Measurements from ENCODE around the gene ENTPD2.
"Not testable (repeated sequence)": the region's sequence is repeated elsewhere in the genome, so short reads cannot be mapped to it uniquely, and the experiment has no call there.

The ENTPD2 gene

DNA sequence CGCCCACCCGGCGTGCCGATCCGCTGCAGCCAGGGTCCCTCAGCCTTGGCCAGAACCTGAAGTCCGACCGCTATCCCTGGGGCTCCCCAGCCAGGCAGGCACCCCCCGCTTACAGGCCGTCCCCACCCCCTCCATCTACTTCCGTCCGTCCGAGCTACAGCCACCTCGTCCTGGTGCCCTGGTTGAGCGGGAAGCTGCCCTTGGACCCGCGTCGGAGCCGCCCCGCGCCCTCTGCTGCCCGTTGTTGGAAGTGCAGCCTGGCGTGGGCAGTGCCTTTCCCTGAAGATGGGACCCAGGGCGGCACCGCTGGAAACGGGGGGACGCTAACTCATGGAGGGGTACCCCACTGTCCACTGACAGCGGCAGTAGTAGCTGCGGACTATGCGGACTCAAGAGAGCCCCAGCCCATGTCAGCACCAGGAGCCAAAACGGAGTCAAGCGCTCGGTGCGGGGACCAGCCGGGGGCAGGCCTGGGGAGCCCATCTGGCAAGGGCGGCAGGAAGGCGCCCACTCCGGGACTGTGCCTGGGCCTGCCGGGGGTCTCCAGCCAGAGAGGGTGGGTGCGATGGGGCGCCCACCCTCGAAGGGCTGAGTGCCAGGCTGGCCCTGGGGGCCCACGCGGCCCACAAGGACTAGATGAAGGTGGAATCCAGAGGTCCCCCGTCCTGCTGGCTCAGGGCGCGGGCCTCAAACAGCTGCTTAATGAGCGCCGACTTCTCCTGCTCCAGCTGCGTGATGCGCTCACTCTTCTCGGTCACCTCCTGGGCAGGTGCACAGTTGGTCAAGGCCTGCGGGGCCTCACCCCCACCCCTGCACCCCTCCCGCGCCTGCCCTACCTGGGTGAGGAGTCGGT is 10.4 kb upstream of the ENTPD2 start:
- DNase-seq (ENCODE audit: low read depth in 2 of 2) = no peak

DNA sequence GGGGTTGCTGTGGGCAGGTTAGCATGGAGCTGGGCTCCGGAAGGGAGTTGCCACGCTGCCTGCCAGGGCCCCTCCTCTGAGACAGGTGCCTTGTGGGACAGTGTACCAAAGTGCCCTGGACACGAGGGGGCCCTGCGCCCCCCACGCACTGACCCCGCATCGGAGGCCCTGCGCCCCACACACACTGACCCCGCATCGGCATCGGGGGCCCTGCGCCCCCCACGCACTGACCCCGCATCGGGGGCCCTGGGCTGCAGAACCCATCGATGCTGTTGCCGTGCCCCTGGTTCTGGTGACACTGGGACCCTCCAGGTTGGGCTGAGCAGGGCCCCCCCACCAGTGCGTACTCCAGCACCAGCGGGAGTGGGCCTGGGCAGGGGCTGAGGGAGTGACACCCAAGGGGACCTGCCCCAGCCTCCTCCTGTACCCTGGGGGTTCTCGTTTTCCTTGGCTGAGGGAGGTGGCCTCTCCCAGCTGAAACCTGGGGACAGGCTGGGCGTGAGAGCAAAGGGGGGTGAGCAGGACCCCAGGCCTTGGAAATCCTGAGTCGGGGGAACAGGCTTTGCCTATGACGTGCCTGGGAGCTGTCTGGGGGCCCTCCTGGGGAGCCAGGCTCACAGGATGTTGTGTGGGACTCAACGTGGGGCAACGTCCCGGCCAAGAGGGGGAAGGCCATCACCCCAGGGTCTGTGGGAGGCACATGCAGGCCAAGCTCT is 9.6 kb upstream of the ENTPD2 start:
- no peak for DNase-seq (ENCODE audit: low read depth in 2 of 2)

DNA sequence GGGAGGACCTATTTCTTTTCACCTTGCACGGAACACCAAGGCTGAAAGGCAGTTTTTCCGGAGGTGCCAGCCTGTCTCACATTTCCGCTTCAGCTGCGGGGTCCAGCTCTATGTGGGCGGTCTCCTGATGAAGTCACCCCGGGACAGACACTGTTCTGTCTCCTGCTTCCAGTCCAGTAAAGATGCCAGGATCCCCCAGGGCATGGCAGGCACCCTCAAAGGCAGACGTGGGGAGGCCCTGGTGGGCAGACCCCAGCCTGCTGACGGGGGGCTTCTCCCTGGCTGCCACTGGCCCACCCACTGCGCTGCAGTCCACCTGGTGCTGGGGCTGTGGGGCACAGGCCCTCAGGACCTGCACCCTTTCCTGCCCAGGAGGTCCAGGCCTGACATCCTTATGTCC is 8.9 kb upstream of the ENTPD2 start:
- DNase-seq (ENCODE audit: low read depth in 2 of 2) = not testable (repeated sequence)

DNA sequence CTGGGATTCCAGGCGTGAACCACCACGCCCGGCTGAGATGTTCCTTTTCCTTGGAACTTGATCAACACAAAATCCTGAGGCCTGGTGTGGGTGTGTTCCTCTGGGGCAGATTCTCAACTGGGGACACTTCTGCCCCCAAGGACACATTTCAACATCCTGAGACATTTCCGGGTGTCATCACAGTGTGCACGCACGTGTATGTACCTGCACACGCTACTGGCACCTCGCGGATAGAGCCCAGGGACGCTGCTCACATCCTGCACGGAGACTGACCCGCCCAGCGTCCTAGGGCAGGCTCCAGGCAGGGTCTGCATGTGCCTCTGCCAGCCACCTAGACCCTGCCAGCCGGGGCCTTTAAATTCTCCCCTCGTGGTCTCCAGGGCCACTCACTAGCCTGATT is 8.5 kb upstream of the ENTPD2 start:
- DNase-seq (ENCODE audit: low read depth in 2 of 2) = no peak

DNA sequence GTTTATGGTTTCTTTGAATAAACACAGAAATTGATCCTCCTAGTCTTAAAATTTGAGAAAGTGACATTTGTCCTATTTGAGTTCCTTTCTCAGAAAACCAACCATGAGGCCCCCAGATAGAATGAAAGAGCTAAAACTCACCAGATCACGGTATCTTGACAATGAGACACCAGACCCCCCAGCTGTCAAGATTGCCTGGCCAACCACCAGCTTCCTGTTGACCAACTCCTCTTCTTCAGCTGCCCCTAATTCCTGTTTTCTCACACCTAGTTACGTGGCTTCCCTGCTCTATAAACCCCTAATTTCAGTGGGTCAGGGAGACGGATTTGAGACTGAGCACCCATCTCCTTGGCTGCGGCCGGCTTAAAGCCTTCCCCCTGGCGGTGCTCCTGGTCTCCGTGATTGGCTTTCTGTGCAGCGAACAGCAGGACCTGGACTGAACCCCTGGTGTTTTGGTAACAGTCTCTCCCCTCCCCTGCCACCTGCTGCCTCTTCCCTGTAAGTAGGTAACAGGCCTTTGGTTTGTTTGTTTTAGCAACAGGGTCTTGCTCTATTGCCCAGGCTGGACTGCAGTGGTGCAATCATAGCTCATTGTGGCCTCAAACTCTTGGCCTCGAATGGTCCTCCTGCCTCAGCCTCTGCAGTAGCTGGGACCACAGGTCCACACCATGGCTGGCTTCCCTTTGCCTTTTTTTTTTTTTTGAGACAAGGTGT is 4.8 kb upstream of the ENTPD2 start:
- DNase-seq (ENCODE audit: low read depth in 2 of 2) = no peak

DNA sequence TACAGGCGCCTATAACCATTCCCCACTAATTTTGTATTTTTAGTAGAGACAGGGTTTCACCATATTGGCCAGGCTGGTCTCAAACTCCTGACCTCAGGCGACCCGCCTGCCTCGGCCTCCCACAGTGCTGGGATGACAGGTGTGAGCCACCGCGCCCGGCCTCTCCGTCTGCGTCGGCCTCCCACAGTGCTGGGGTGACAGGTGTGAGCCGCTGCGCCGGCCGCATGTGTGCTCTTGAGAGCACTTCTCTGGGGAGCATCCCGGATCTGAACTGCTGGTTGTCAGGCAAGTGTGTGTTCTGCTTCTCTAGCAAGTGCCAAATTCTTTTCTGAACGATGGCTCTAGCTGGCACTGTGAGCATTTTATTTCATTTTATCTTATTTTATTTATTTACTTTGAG is 3.7 kb upstream of the ENTPD2 start:
- DNase-seq (ENCODE audit: low read depth in 2 of 2) = no peak

DNA sequence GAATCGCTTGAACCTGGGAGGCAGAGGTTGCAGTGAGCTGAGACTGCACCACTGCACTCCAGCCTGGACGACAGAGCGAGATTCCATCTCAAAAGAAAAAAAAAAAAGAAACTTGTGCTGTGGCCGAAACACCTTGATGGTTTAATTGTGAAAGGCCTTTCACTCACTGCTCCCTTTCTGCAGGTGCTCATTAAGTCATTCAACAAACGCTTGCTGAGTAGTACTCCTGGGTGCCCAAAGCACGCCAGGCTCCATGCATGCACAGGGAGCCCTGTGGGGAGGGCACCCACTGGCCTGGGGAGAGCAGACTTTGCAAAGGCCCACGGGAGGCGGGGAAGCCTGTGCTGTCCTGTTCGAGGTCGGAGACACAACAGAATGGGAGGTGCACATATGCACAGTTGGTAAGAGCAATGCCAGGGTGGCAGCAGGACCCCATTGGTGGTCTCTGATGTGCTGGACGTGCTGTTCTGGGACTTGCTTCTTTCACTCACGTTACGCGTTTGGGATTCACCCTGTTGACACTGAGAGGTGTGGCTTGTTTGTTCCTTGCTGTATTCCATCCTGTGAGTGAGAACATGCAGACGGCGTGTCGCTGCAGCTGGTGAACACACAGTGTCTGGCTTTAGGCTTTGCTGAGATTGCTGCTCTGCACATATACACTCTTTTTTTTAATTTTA is 3.0 kb upstream of the ENTPD2 start:
- DNase-seq (ENCODE audit: low read depth in 2 of 2) = no peak

DNA sequence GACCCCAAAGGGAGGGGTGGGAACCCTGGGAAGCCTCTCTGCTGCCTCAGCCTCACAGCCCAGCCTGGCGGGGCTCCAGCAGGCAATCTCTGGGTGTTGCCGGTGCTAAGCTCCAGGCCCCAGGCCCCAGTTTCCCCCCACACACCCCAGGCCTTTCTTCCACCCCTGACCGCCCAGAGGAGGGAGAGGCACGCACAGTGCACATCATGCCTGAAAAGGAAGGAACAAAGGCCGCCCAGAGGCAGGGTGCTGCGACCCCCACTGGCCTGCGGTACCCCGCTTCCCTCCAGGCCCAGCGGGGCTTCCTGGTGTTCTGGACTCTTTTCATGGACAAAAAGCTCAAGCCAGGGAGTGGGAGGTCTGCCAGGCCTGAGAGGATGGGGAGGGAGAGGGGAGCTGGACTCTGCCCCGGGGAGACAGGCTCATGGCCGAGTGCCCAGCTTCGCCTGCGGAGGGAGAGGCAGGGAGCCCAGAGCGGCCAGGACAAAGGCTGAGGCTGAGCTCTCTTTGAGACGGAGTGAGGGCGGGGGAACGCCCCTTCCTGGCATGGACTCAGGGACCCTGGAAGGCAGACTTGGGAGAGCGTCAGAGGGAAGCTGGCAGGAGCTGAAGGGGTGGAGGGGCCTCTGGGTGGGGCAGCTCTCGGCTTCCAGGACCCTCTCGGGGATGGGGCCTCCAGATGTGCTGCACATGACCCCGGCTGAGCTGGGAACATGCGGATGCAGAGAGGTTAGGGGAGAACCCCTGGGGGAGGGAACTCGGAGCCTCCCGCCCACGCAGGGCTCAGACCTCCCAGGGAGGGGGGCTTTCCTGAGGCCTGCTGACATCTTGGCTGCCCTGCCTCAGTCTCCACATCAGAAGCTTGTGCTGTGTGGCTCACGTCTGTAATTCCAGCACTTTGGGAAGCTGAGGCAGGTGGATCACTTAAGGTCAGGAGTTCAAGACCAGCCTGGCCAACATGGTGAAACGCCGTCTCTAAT is 1.8 kb upstream of the ENTPD2 start:
- no peak for DNase-seq (ENCODE audit: low read depth in 2 of 2)

DNA sequence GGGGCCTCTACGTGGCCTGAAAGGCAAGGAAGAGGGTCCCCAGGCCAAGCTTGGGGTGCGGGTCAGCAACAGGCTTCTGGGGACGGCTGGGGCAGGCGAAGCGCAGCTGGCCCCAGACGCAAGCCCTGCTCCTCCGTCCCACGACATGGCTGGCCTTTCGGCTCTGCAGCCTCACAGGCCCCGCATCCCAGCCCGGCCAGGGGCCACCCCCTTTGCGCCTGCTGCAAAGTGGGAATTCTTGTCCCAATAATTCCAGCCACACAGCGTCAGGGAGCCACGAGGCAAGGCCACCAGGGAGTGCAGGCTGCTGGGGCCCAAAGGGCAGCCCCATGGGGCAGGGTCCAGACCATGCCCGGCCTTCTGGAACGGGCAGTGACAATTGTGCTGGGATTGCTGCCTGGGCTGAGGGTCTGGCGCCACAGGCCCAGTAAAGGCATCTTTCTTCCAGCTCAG is 1.1 kb upstream of the ENTPD2 start:
- DNase-seq (ENCODE audit: low read depth in 2 of 2) = no peak

DNA sequence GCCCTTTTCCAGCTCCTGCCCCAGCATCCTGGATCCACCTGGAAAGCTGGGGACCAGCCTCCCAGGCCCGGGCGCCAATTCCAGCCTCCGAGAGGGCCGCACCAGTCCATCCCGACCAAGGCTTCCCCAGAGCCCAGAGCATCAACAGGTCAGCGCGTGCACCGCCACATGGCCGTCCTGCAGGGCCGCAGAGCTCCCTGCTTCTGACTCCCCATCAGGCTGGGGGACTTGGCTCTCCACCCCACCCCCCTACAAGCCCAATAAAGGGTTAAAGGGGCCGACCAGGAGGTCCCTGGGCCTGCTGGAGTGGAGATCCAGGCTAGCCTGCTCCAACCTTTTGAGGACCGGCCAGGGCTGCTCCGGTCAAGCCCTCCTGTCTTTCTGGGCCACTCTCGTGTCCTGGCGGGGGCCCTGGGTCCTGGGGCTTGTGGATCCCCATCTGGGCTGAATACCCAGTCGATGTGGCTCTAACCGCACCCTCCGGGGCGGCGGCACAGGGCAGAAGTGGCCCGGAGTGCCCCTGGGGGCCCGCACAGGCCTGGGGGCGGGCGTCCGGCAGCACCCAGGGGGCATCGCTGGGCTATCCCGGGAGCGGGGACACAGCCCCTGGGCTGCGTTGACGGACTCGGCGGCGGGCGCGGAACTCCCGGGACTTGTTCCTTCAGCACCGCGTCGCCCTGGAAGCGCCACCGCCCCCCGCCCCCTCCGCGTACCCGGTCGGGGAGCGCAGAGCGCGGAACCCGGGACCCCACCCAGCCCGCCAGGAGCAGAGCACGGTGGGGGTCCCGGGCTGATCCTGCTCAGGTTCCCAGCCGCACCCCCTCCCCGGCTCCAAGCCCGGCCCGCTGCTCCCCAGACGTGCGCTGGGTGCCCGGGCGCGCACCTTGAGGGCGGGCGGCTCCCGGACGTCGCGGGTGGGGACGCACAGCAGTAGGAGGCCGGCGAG is 590 bp downstream of the ENTPD2 start:
- DNase-seq (ENCODE audit: low read depth in 2 of 2) = no peak

DNA sequence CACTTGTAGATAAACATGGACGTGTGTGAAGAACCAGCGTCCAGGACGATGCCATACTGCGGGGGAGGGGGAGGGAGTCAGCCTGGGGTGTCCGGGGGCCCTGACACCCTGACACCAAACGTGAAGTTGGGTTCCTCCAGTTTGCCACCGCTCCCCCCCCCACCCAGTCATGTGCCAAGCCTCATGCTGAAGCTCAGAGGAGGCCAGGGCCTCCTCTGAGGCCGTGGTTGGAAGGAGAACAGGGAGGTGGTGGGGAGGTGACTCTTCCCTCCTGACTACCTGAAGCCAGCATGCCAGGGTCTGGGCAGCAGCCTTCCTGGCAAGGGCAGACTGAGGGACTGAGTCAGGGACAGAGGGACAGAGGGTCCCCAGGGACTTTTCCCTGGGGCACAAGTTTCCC is 1.6 kb downstream of the ENTPD2 start:
- no peak for DNase-seq (ENCODE audit: low read depth in 2 of 2)

DNA sequence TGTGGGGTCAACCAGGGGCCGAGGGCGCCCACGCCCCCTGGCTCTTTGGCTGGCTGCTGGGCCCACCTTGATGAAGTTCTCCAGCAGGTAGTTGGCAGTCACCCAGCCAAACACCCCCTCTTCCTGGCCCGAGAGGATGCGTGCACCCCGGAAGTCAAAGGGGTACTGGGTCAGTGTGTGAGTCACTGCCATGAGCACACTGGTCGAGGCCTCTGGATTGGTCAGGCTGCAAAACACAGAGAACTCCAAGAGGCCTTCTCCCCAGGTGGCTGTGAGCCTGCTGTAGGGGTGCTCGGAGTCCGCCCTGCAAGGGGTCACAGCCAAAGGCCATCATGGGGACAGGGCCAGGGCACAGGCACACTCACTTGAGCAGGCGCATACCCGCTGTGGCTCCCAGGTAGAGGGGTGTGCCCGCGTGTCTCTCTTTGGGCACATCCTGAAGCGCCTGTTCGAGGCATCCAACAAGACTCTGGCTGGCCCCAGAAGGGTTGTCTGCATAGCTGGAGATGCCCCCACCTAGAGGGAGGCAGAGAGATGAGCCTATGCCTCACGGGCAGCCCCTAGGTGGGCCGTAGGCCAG is 2.6 kb downstream of the ENTPD2 start:
- no peak for DNase-seq (ENCODE audit: low read depth in 2 of 2)

DNA sequence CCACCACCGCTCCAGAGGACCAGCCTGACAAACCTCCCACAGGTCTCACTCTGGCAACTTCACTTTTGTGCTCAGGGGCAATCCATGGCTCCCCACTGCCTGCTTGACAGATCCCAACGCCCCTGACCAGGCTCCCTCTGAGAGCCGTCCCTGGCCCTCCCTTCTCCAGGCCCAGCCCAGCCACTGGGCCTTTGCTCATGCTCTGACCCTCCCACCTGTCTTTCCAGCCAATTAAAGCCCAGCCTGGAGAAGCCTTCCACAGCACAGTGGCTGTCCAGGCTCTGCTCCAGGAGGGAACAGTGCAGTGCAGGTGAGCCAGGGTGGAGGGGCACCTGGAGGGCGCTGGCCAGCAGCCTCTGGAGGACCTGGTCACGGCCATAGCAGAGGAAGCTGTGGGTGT is 3.3 kb downstream of the ENTPD2 start:
- DNase-seq (ENCODE audit: low read depth in 2 of 2) = no peak

DNA sequence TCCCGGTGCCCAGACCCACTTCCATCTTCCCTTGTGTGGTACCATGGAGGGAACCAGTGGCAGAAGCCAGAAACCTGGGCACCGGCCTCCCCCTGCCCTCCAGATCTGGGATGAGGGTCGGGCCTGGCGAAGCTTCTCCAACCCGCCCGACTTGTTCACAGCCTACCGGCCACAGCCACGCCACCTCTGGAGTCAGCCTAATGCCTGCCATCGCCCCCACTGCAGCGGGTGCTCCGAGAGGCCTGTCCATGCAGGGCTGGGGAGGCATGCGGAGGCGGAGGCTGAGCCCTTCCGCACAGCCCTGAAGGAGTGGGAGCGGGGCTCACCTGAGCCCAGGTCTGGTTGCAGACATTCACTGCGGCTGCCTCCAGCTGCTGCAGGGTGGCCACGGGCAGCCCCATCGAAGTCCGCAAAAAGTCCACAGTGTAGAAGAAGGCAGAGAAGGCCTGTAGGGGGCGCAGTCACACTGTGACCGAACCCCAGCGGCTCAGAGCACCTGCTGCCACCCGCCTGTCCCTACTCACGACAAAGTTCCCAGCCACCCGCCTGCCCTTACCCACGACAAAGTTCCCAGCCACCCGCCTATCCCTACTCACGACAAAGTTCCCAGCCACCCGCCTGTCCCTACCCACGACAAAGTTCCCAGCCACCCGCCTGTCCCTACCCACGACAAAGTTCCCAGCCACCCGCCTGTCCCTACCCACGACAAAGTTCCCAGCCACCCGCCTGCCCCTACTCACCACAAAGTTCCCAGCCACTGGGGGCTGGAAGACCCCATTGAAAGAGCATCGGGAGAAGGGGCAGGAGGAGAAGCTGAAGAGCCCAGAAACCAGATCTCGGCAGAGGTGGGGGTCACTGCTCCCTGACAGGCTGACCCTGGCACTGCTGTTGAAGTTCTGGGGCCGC is 4.1 kb downstream of the ENTPD2 start:
- DNase-seq (ENCODE audit: low read depth in 2 of 2) = peak in 1 of 2 donors; percentile 62

DNA sequence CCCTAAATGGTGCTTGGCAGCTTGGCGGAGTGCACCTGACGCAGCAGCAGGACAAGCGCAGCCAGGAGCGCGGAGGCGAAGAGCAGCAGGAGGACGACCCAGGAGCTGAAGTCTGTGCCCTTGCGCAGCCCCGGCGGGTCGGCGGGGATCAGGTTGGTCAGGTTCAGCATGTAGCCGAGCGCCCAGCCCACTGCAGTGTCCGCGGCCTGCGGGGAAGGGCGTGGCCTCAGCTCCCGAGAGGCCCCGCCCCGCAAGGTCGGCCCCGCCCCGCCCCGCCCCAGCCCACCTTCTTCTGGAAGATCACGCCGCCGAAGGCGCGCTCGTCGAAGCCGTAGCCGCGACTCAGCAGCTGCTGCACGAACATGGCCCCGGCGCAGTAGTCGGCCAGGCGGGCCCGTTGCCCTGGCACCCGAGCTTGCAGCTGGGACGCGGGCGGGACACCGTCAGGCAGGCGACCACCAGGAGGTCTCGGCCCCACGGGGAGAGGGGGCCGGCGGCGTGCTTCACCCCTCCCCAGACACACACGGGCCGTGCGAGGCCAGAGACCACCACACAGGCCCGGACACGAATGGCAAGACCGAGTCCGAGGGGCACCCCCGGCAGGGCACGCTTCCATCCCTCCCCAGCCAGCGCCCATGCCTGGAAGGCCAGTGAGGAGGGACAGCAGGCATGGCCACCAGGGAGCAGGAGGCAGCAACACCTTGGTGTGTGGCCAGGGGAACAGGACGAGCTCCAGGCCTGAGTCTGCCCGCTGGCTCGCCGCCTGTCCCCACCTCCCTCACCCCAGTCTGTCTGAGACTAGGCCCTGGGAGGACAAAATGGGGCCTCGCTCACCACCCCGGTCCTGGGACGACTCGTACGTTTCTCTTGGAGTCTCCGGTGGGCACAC is 5.0 kb downstream of the ENTPD2 start:
- DNase-seq (ENCODE audit: low read depth in 2 of 2) = no peak

DNA sequence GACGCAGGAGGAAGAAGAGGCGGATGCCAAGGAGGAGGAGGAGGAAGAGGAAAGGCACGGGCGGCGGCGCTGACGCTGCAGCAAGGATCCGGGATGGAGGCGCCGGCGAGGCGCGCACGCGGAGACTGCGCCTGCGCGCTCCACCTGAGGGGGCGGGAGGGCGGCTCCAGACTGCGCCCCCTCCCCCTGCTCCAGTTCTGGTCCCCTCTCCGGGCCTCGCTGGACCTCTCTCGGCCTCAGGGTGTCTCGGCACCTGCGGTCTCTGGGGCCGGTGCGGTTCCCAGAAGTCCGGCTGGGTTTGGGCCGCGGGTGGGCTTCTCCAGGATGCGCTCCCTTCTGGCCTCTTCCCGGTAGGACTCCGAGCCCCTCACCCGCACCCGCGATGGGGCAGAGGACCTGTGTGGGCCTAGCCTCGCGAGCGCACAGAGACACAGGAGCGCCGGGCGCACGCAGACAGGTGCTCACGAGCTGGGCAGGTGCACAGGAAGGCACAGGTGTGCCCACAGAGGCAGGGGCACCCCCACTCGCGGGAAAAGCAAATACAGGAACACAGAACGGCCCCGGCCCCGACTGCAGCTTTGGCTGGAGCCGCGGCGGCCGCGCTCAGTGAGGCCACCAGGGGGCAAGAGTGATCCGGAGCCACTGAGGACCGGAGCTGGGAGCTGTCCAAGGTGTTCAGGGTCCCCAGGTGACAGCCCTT is 7.6 kb downstream of the ENTPD2 start, which contains the start of gene NPDC1:
Gene NPDC1 (minus strand): TSS at position 90 of the 700 bp plus-strand sequence. CDS start 188 bp downstream, outside the sequence.
- DNase-seq (ENCODE audit: low read depth in 2 of 2) = peak; percentile 68 to 83

Data from stimulated activated CD4-positive, alpha-beta T cell treated with anti-CD3 and anti-CD28 coated beads, Interleukin-15, amount 100 ng/mL, for 48 hours (primary cell).